ENCODE measurements around the gene GNAL.

- TF ChIP-seq CTCF (IDR thresholded peaks at IDR 0.05 in 4 of 5, conservative IDR thresholded peaks at IDR 0.05 in 1 of 5), result no peak
- no peak for TF ChIP-seq POLR2A (IDR thresholded peaks at IDR 0.05)
Measured at GRCh38 chr18:11783716-11784331, 94.8 kb downstream of the GNAL start.
